ENCODE data around the gene PTGES3. TPM values are rescaled to one million over a fixed set of nuclear protein-coding genes. Genes with fewer than 3 reads are reported as not detected.
A peak's percentile ranks its signal among the peaks of the same experiment; 100 is the strongest.
"Not testable (repeated sequence)": the region's sequence is repeated elsewhere in the genome, so short reads cannot be mapped to it uniquely, and the experiment has no call there.

The PTGES3 gene
- total RNA-seq, 1 donor from 2014 or later = 72.5 TPM

- no peak for DNase-seq (ENCODE audit: low spot score)
Observed at GRCh38 chr12:56709759-56710376, 21.8 kb upstream of the PTGES3 start.

GRCh38 chr12:56704522-56704921 is 16.4 kb upstream of the PTGES3 start:
- not testable (repeated sequence) for DNase-seq (ENCODE audit: low spot score)

- DNase-seq (ENCODE audit: low spot score) = no peak
Observed at GRCh38 chr12:56699020-56699661, 11.1 kb upstream of the PTGES3 start.

- no peak for DNase-seq (ENCODE audit: low spot score)
Observed at GRCh38 chr12:56695327-56696101, 7.4 kb upstream of the PTGES3 start.

- no peak for DNase-seq (ENCODE audit: low spot score)
Observed at GRCh38 chr12:56694161-56694560, 6.1 kb upstream of the PTGES3 start.

- DNase-seq (ENCODE audit: low spot score) = no peak
Observed at GRCh38 chr12:56688846-56689109, 694 bp upstream of the PTGES3 start.

GRCh38 chr12:56687223-56688128 is 608 bp downstream of the PTGES3 start:
- peak; percentile 50 for DNase-seq (ENCODE audit: low spot score)

GRCh38 chr12:56684745-56685359 is 3.2 kb downstream of the PTGES3 start:
- DNase-seq (ENCODE audit: low spot score) = no peak

GRCh38 chr12:56682323-56682722 is 5.8 kb downstream of the PTGES3 start:
- DNase-seq (ENCODE audit: low spot score) = no peak

GRCh38 chr12:56679883-56680575 is 8.1 kb downstream of the PTGES3 start:
- no peak for DNase-seq (ENCODE audit: low spot score)

- DNase-seq (ENCODE audit: low spot score) = no peak
Observed at GRCh38 chr12:56678852-56679251, 9.2 kb downstream of the PTGES3 start.

GRCh38 chr12:56677680-56678079 is 10.4 kb downstream of the PTGES3 start:
- DNase-seq (ENCODE audit: low spot score) = no peak

- DNase-seq (ENCODE audit: low spot score) = no peak
Observed at GRCh38 chr12:56676851-56677580, 11.1 kb downstream of the PTGES3 start.

- no peak for DNase-seq (ENCODE audit: low spot score)
Observed at GRCh38 chr12:56671608-56672007, 16.5 kb downstream of the PTGES3 start.

GRCh38 chr12:56670836-56671235 is 17.2 kb downstream of the PTGES3 start:
- no peak for DNase-seq (ENCODE audit: low spot score)

GRCh38 chr12:56668197-56668457 is 20.0 kb downstream of the PTGES3 start:
- DNase-seq (ENCODE audit: low spot score) = no peak

- no peak for DNase-seq (ENCODE audit: low spot score)
Observed at GRCh38 chr12:56661979-56662638, 26.0 kb downstream of the PTGES3 start.

- no peak for DNase-seq (ENCODE audit: low spot score)
Observed at GRCh38 chr12:56661560-56661959, 26.5 kb downstream of the PTGES3 start.

GRCh38 chr12:56658921-56659320 is 29.2 kb downstream of the PTGES3 start:
- no peak for DNase-seq (ENCODE audit: low spot score)

Measured in umbilical cord (tissue), 2 donors.